GM11168 (cell line): ENCODE measurements around the gene MED25.

ENCODE experiments used
- in situ Hi-C: fragments of 300-500 bp; cut with MboI; formaldehyde crosslinking; loops from one replicate; pipeline ENCODE4 v1.12.0; 2022; ENCODE audit warnings: low sequenced_read_pairs; ENCODE audit not compliant: unreplicated experiment

Gene MED25

DNA sequence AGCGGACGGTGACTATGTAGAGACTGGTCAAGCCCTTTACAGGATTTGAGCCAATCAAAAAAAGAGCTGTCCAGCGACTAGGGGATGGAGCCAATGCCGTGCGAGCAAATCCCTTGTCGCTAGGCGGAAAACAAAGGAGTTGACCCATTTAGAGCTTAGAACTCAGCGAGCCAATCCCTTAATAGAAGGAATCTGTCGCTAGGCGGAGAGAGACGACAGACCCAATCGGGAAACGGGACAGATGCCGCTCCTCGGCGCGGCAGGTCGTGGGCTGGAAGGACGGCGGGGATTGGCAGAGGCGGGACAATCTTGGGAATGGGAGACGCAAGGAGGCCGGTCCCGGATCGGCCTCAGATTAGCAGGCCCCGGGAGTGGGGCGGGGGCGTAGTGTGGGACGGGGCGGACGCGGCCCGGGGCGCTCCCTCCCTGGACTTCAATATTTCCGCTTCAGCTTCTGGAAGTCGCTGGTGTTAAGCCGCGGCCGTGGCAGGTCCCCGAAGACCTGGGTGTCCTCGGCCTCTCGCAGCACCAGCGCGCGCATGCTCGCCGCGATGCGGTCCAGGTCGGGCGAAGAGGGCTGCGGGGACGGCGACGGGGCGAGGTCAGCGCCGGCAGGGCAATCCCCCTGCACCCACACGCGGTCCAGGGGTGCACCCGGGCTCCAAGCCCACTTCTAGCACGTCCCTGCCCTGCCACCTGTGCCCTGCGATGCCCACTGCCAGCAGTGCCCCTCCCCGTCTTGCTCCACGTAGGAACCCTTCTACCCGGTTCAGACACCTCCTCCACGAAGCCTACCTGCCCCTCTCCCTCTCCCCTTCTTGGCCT is 51.6 kb downstream of the MED25 start:
- in situ Hi-C loops, result no loop called here

DNA sequence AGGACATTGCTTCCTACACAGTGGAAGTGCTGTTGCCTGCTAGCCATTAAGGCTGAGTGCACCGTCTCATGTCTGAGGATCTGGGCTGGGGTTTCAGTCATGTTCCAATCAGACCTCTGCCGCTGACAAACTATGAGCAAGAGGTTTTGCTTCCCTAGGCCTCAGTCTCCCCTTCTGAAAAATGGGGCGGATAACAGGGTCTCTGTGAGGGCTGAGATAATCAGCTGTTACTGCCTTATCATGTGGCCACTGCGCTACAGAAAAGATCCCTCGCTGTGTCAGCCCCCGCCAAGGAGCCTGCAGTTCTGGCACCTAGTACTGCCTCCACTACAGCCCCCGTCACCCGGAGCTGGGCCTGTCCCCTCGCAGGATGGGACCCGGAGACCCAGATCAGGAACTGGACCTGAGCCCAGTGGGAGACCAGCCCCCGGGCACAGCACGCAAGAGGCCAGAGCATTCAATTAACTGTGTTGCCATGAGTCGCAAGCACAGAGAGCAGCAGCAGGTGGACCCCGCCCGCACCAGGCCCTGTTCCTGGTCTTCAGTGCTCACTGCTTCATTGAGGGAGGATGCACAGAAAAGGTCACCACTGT is 52.3 kb downstream of the MED25 start:
- in situ Hi-C loops, result no loop called here

- in situ Hi-C loops, result no loop called here
Measured at GRCh38 chr19:49871349-49871985, 53.4 kb downstream of the MED25 start.

GRCh38 chr19:49872245-49873128 is 54.4 kb downstream of the MED25 start:
- in situ Hi-C loops, result no loop called here

- in situ Hi-C loops, result no loop called here
Measured at GRCh38 chr19:49873129-49873521, 55.0 kb downstream of the MED25 start.

- in situ Hi-C loops, result no loop called here
Measured at GRCh38 chr19:49873834-49874233, 55.7 kb downstream of the MED25 start.

- in situ Hi-C loops, result no loop called here
Measured at GRCh38 chr19:49874503-49875157, 56.5 kb downstream of the MED25 start.

DNA sequence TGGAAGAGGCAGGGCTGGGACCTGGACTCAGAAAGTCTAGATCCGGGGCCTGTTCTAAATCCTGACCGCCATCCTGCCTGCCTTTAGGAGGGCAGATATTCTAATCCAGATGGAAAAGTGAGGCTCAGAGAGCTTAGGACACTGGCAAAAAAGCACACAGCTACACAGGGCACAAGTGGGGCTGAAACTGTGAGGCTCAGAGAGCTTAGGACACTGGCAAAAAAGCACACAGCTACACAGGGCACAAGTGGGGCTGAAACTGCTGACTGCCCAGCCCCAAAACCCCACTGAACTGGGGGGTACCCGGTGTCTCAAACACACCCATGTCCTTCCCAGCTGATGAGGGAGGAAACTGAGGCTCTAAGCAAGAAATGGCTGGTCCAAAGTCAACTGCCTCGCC is 57.1 kb downstream of the MED25 start:
- in situ Hi-C loops, result no loop called here

- in situ Hi-C loops, result no loop called here
Measured at GRCh38 chr19:49875857-49876421, 57.9 kb downstream of the MED25 start.

- in situ Hi-C loops, result no loop called here
Measured at GRCh38 chr19:49876422-49877019, 58.4 kb downstream of the MED25 start.

DNA sequence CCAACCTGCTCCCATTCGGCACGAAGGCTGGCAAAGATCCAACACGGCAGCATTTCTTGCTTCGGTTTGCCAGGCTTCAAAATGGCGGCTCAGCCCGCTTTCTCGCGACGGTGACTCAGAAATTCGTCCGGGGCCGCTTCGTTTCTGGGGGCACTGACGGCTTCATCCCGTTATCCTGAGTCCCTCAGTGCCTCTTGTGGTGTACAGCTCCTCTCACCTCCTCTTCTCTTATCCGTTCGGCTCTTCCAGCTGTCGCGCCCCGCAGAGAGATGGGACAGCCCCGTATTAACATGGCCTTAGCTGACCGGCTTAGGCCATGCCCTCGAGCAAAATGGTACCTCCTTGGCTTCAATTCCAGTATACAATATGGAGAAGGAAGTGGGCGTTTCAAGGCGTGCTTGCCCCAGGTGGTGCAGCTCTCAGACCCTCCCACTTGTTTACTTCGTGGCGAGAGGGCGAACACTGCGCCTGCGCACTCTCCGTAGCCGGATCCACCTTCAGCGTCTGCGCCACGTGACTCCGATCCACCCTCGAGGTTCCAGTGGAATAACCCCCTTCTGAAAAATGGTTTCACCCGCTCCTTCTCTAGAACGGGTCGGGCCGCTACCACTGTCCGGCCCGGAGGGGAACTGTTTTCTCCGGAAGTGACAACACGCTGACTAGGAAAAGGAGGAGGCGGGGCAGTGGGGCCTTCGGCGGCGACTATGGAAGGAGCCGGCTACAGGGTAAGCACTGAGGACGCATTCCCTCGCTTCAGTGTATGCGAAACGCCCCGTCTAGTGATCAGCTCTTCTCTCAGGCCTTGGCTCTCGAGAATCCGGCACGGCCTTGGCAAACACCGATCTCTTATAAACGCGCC is 59.2 kb downstream of the MED25 start, which contains the start of the genes AKT1S1 and TBC1D17:
Gene AKT1S1, minus strand, starts transcription at position 336 of the 859 bp plus-strand sequence. CDS start 4,060 bp downstream, outside the sequence.
Gene TBC1D17, plus strand, starts transcription at position 683 of the 859 bp plus-strand sequence. Its CDS starts 22 bp downstream, at position 705.
- in situ Hi-C loops, result no loop called here

DNA sequence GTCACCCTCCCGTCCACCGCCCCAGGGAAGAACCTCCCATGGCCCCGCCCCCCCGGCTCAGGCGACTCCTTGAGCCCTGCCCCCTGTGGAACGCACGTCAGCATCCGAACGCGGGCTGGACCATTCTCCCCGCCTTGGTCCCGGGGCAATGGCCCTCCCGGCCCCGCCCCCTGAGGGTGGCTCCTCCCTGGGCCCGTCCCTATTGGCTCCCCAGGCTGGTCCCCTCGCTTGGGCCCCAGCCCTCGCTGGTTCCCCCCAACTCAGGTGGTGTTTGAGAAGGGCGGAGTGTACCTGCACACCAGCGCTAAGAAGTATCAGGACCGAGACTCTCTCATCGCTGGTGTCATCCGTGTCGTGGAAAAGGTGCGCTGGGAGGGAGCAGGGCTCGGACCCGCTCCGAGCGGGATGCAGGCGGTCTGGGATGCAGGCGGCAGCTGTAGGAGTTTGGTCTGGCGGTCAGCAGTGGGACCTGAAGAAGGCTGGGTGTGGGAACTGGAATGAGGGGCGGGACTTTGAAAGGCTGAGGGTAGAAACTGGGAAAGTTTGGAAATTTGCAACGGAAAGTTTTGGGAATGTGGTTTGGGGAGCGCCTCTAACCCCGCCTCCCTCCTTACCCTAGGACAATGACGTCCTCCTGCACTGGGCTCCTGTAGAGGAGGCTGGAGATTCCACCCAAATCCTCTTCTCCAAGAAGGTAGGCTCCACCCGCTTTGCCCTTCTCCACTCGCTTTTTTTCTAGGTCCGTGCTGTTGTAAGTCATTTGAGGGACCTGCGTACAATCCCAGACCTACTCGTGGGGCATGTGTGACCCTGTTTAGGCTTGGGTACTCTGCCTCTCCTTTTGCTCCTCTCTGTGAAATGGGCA is 60.0 kb downstream of the MED25 start:
- in situ Hi-C loops, result no loop called here

GRCh38 chr19:49878744-49879070 is 60.6 kb downstream of the MED25 start:
- in situ Hi-C loops, result no loop called here

- in situ Hi-C loops, result no loop called here
Measured at GRCh38 chr19:49879243-49879963, 61.3 kb downstream of the MED25 start.

GRCh38 chr19:49880162-49880869 is 62.2 kb downstream of the MED25 start:
- in situ Hi-C loops, result no loop called here

DNA sequence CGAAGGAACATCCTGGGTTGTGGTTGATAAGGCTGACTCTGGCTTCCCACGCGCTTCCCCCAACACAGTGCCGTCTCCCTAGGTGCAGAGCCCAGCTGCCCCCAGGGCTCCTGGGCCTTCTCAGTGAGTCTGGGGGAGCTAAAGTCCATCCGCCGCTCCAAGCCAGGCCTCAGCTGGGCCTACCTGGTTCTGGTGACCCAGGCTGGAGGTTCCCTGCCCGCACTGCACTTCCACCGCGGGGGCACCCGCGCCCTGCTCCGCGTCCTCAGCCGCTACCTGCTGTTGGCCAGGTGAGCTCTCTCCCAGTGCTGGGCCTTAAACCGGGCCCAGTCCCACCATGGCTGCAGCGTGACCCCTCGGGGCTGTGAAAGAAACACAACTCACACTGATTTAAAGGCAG is 63.1 kb downstream of the MED25 start:
- in situ Hi-C loops, result no loop called here
